Kidney (tissue), 14 donors: ENCODE results near the gene CCDC97. TPM values are rescaled to one million over a fixed set of nuclear protein-coding genes. Genes with fewer than 3 reads are reported as not detected.

ENCODE experiments used
- DNase-seq, 5 donors: peaks; one replicate each; pipeline ENCODE4 v3.0.0-alpha.2; 2013 to 2020
- FAIRE-seq: peaks from 2 replicates; lab custom pipeline; 2012; peaks lifted over from hg19 to GRCh38; lab: Jason Lieb, UNC
- H3K27ac ChIP-seq, 2 donors: one replicate each; pipeline ENCODE4 v1.7.0; 2013; ENCODE audit warnings: low read depth in 2 of 2, low read length in 2 of 2, inconsistent platforms in 1 of 2
- H3K27me3 ChIP-seq: one replicate; pipeline ENCODE4 v1.7.1; 2013; ENCODE audit warnings: low read length, inconsistent platforms; ENCODE audit not compliant: control insufficient read depth, insufficient read depth
- H3K36me3 ChIP-seq, 3 donors: one replicate each; pipeline versions ENCODE4 v1.7.0 to v1.7.1; 2013; ENCODE audit warnings: low read length in 3 of 3, control low read depth in 1 of 3, inconsistent platforms in 1 of 3; ENCODE audit not compliant: insufficient read depth in 3 of 3, control insufficient read depth in 2 of 3
- H3K4me1 ChIP-seq, 3 donors: one replicate each; pipeline versions ENCODE4 v1.7.0 to v1.7.1; 2013; ENCODE audit warnings: low read length in 3 of 3, inconsistent platforms in 1 of 3, low read depth in 1 of 3; ENCODE audit not compliant: control insufficient read depth in 2 of 3, insufficient read depth in 2 of 3
- H3K4me3 ChIP-seq, 3 donors: one replicate each; pipeline versions ENCODE4 v1.7.0 to v1.8.1; 2013; ENCODE audit warnings: low read length in 3 of 3, control low read depth in 1 of 3, inconsistent platforms in 1 of 3
- H3K9ac ChIP-seq, 3 donors: one replicate each; pipeline versions ENCODE4 v1.7.0 to v1.7.1; 2013; ENCODE audit warnings: low read length in 3 of 3, control low read depth in 1 of 3, inconsistent platforms in 1 of 3
- H3K9me3 ChIP-seq, 3 donors: one replicate each; pipeline versions ENCODE4 v1.7.0 to v1.7.1; 2013; ENCODE audit warnings: low read length in 3 of 3, control low read depth in 1 of 3, inconsistent platforms in 1 of 3; ENCODE audit not compliant: control insufficient read depth in 2 of 3, insufficient read depth in 1 of 3
- CTCF ChIP-seq: IDR thresholded peaks from 3 replicates; pipeline ENCODE4 v1.5.1; 2012; ENCODE audit warnings: mild to moderate bottlenecking, moderate library complexity, borderline replicate concordance; ENCODE audit not compliant: insufficient read depth; ENCODE audit errors: extremely low read depth
- intact Hi-C: fragments of 100-400 bp; cut with DNase I; formaldehyde crosslinking; loops from one replicate; pipeline ENCODE4 v1.11.1; 2022
- polyA plus RNA-seq: library from polyadenylated mRNA; stranded (reverse); fragments of 350-450 nt; fragmentation: Illumina TruSeq; extraction: RNeasy Lipid Tissue Mini Kit (QIAGEN cat#74804); gene quantifications from one replicate; pipeline ENCODE4 v1.2.3, GENCODE V29; 2014; ENCODE audit warnings: low read depth, low replicate concordance; ENCODE audit not compliant: insufficient read depth
- total RNA-seq: library from RNA; stranded (reverse); fragmentation: NEBNext Ultra II Directional; extraction: Animal tissue kit (Norgen Biotek cat#: 25700); gene quantifications from one replicate; pipeline ENCODE4 v1.2.1, GENCODE V29; 2021
- donor health status: control.
- donor health status: control.
- donor health status: control.
- donor health status: control.
- donor health status: control.
- donor health status: DM: yes; HTN: yes; CAD: no.
- donor health status: Normal renal cell carcinoma (clear cell type).

The CCDC97 gene
- total and polyA plus RNA-seq, 2 donors from 2014 or later = 9.8 to 28.1 TPM

GRCh38 chr19:41334793-41335192 is 24.8 kb downstream of the CCDC97 start:
- Histone ChIP-seq H3K27me3 (no peaks in the 10 kb centered on the region), H3K36me3 (no peaks in the 10 kb centered on the region), H3K9me3 (no peaks in the 10 kb centered on the region), H3K27ac (no peak overlapping the region), H3K4me1 (no peaks in the 10 kb centered on the region), H3K4me3 (no peak overlapping the region), H3K9ac (no peak overlapping the region)
- no peak for FAIRE-seq
- no peak for TF ChIP-seq CTCF
- intact Hi-C loops = no loop called here
- DNase-seq = no peak

GRCh38 chr19:41335467-41335866 is 25.5 kb downstream of the CCDC97 start:
- Histone ChIP-seq H3K4me1 (no peaks in the 10 kb centered on the region), H3K36me3 (no peaks in the 10 kb centered on the region), H3K4me3 (no peak overlapping the region), H3K27ac (no peak overlapping the region), H3K27me3 (no peaks in the 10 kb centered on the region), H3K9ac (no peak overlapping the region), H3K9me3 (no peaks in the 10 kb centered on the region)
- intact Hi-C loops = no loop called here
- TF ChIP-seq CTCF = no peak
- no peak for DNase-seq
- FAIRE-seq = no peak

- no peaks in the 10 kb centered on the region for H3K27me3 ChIP-seq
- peaks cover 0 to 2% (median 0%) of the 10 kb centered on the region in 3 donors for H3K36me3 ChIP-seq
- intact Hi-C loops = no loop called here
- no peak overlapping the region for H3K27ac ChIP-seq
- FAIRE-seq (no peak), DNase-seq (no peak)
- H3K4me1 ChIP-seq = no peaks in the 10 kb centered on the region
- no peak for TF ChIP-seq CTCF
- no peak overlapping the region for H3K4me3 ChIP-seq
- H3K9ac ChIP-seq = no peak overlapping the region
- no peaks in the 10 kb centered on the region for H3K9me3 ChIP-seq
Measured at GRCh38 chr19:41339936-41340335, 30.0 kb downstream of the CCDC97 start.
